HCT116 (cell line): Measurements from ENCODE around the gene GNB1. TPM values are rescaled to one million over a fixed set of nuclear protein-coding genes. Genes with fewer than 3 reads are reported as not detected.

Experiments used
- ATAC-seq: fragments of 200-7000 bp; cut with Tn5 transposase; 2 replicates; pipeline ENCODE4 v1.9.1; 2020; ENCODE audit warnings: mild to moderate bottlenecking, moderate library complexity
- BruUV-seq: library from RNA; stranded (reverse); fragments of 400-500 nt; replicated peaks from 2 replicates; lab custom pipeline; 2021; lab: Mats Ljungman, UMichigan
- CTCF ChIA-PET: fragments of 300-600 bp; sonication (Branson Sonifier 250); formaldehyde crosslinking; loops from one replicate; lab custom pipeline; 2021; ENCODE audit warnings: antibody characterized with exemption; lab: Charles Lee
- POLR2A ChIA-PET: fragments of 300-600, 350-600 bp; sonication (Branson Sonifier 250); formaldehyde crosslinking; loops from one replicate; lab custom pipeline; 2021; ENCODE audit warnings: antibody characterized with exemption; lab: Charles Lee
- RAD21 ChIA-PET, 2 experiments: fragments of 300-600 bp; sonication (Branson Sonifier 250); formaldehyde crosslinking; loops; one replicate each; lab custom pipeline; 2023; ENCODE audit warnings: low total read pairs in 2 of 2; ENCODE audit not compliant: uncharacterized antibody in 2 of 2, unreplicated experiment in 2 of 2, low non-redundant PET in 1 of 2; lab: Charles Lee
- DNase-seq: peaks from one replicate; pipeline ENCODE4 v3.0.0-alpha.2; 2010; ENCODE audit warnings: low read depth, low spot score
- H2AFZ ChIP-seq: fragments of 200-600 bp; shearing (Covaris generic), sonication (generic); 2 replicates; pipeline ENCODE4 v1.6.1; 2017; ENCODE audit warnings: low read depth, mixed run types, mixed read lengths, antibody characterized with exemption, low read length; ENCODE audit not compliant: poor library complexity, severe bottlenecking
- H3K27ac ChIP-seq: 2 replicates; pipeline ENCODE4 v1.5.1; 2012; ENCODE audit warnings: low read depth, low read length
- H3K27me3 ChIP-seq: fragments of 200-600 bp; sonication (generic); 2 replicates; pipeline ENCODE4 v1.6.1; 2016; ENCODE audit warnings: mixed run types, low read length, mixed read lengths; ENCODE audit not compliant: insufficient read depth
- H3K36me3 ChIP-seq, 2 experiments: fragments of 200-500 bp in 1 of 2; fragments of 200-600 bp in 1 of 2; sonication (Bioruptor generic) in 1 of 2; sonication (generic) in 1 of 2; 2 replicates each; pipeline versions ENCODE4 v1.5.1 to v1.6.1; 2014 to 2016; ENCODE audit warnings: low read length in 2 of 2, inconsistent platforms in 1 of 2, mixed read lengths in 1 of 2, mixed run types in 1 of 2; ENCODE audit not compliant: insufficient read depth in 2 of 2, control insufficient read depth in 1 of 2
- H3K4me1 ChIP-seq, 2 experiments: fragments of 200-600 bp in 1 of 2; sonication (generic) in 1 of 2; 2 replicates each; pipeline versions ENCODE4 v1.5.1 to v1.6.1; 2012 to 2017; ENCODE audit warnings: low read length in 2 of 2, inconsistent platforms in 1 of 2, mild to moderate bottlenecking in 1 of 2, mixed read lengths in 1 of 2, mixed run types in 1 of 2, moderate library complexity in 1 of 2; ENCODE audit not compliant: insufficient read depth in 2 of 2, control insufficient read depth in 1 of 2
- H3K4me2 ChIP-seq: fragments of 200-600 bp; sonication (generic); 2 replicates; pipeline ENCODE4 v1.6.1; 2017; ENCODE audit warnings: mixed run types, low read length, mixed read lengths
- H3K4me3 ChIP-seq, 2 experiments: fragments of 200-600 bp in 1 of 2; sonication (generic) in 1 of 2; replicated peaks in 1 of 2; 2 replicates each; pipeline ENCODE4 v1.5.1; 2011 to 2016; ENCODE audit warnings: low read length in 2 of 2, control low read depth in 1 of 2, low read depth in 1 of 2, mild to moderate bottlenecking in 1 of 2, mixed read lengths in 1 of 2, mixed run types in 1 of 2
- H3K79me2 ChIP-seq: fragments of 200-600 bp; sonication (generic); 2 replicates; pipeline ENCODE4 v1.6.1; 2017; ENCODE audit warnings: mild to moderate bottlenecking, mixed run types, low read length, moderate library complexity, mixed read lengths; ENCODE audit not compliant: insufficient read depth
- H3K9ac ChIP-seq: fragments of 200-600 bp; sonication (generic); 2 replicates; pipeline ENCODE4 v1.6.1; 2016; ENCODE audit warnings: low read length, mixed read lengths
- H3K9me2 ChIP-seq: fragments of 200-600 bp; sonication (generic), shearing (Covaris generic); 2 replicates; pipeline ENCODE4 v1.6.1; 2017; ENCODE audit warnings: mixed run types, mild to moderate bottlenecking, moderate library complexity; ENCODE audit not compliant: insufficient read depth
- H3K9me3 ChIP-seq, 2 experiments: fragments of 200-500 bp in 1 of 2; fragments of 200-600 bp in 1 of 2; sonication (Bioruptor generic) in 1 of 2; sonication (generic) in 1 of 2; 2 replicates each; pipeline ENCODE4 v1.6.1; 2014 to 2017; ENCODE audit warnings: low read length in 2 of 2, mixed read lengths in 2 of 2, inconsistent platforms in 1 of 2, low read depth in 1 of 2, mild to moderate bottlenecking in 1 of 2, mixed run types in 1 of 2, moderate library complexity in 1 of 2; ENCODE audit not compliant: control insufficient read depth in 1 of 2, insufficient read depth in 1 of 2
- H4K20me1 ChIP-seq: fragments of 200-600 bp; sonication (generic), shearing (Covaris generic); 2 replicates; pipeline ENCODE4 v1.6.1; 2017; ENCODE audit warnings: mixed run types, mild to moderate bottlenecking, moderate library complexity; ENCODE audit not compliant: insufficient read depth
- CBX3 ChIP-seq: IDR thresholded peaks from 2 replicates; pipeline ENCODE4 v1.6.1; 2012; ENCODE audit warnings: low read depth
- EZH2 ChIP-seq: fragments of 200-600 bp; sonication (generic); IDR thresholded peaks from 2 replicates; pipeline ENCODE4 v1.6.1; 2017; ENCODE audit warnings: antibody characterized with exemption, mixed run types
- EZH2phosphoT487 ChIP-seq: fragments of 200-600 bp; IDR thresholded peaks from 2 replicates; pipeline ENCODE4 v1.6.1; 2018; ENCODE audit warnings: antibody characterized with exemption, borderline replicate concordance
- POLR2A ChIP-seq: IDR thresholded peaks from 2 replicates; pipeline ENCODE4 v1.7.0; 2011; ENCODE audit warnings: borderline replicate concordance; ENCODE audit not compliant: insufficient read depth, insufficient read length; ENCODE audit errors: extremely low read depth
- POLR2AphosphoS5 ChIP-seq: IDR thresholded peaks from 2 replicates; pipeline ENCODE4 v1.6.1; 2011; ENCODE audit warnings: mild to moderate bottlenecking, low read depth, low read length, moderate library complexity
- SIN3A ChIP-seq: IDR thresholded peaks from 2 replicates; pipeline ENCODE4 v1.6.1; 2012; ENCODE audit warnings: low read depth
- SP1 ChIP-seq: IDR thresholded peaks from 2 replicates; pipeline ENCODE4 v1.6.1; 2012; ENCODE audit warnings: low read depth
- ZFX ChIP-seq: fragments of 450-650 bp; IDR thresholded peaks from 2 replicates; pipeline ENCODE4 v1.6.1; 2017
- ZNF274 ChIP-seq: fragments of 200-500 bp; sonication (Bioruptor generic); IDR thresholded peaks from 2 replicates; pipeline ENCODE4 v1.6.1; 2014; ENCODE audit warnings: mild to moderate bottlenecking, low read depth, low read length, inconsistent platforms
- intact Hi-C: fragments of 100-400 bp; cut with micrococcal nuclease; formaldehyde crosslinking; loops from 2 replicates; pipeline ENCODE4 v1.10.0; 2022
- total RNA-seq: library from RNA; stranded (reverse); gene quantifications from one replicate; pipeline ENCODE4 v1.2.1, GENCODE V29; 2021; ENCODE audit not compliant: unreplicated experiment
- TF ChIP-seq, protein P1 (sequence below): IDR thresholded peaks from 2 replicates; pipeline ENCODE4 v1.6.1; 2012
- TF ChIP-seq, protein P2 (sequence below), 3 experiments: fragments of 200-600 bp in 1 of 3; sonication (generic) in 1 of 3; IDR thresholded peaks in 2 of 3; conservative IDR thresholded peaks in 1 of 3; 2 replicates each; pipeline ENCODE4 v1.5.1; 2012 to 2017; ENCODE audit warnings: low read depth in 2 of 3, low read length in 2 of 3, antibody characterized with exemption in 1 of 3, borderline replicate concordance in 1 of 3, control low read depth in 1 of 3, mild to moderate bottlenecking in 1 of 3, mixed read lengths in 1 of 3, mixed run types in 1 of 3, moderate library complexity in 1 of 3; ENCODE audit not compliant: insufficient read depth in 1 of 3
- TF ChIP-seq, protein P3 (sequence below): IDR thresholded peaks from 2 replicates; pipeline ENCODE4 v1.6.1; 2012

GNB1 gene
- total RNA-seq, 1 experiment from 2014 or later, result 371 TPM

DNA sequence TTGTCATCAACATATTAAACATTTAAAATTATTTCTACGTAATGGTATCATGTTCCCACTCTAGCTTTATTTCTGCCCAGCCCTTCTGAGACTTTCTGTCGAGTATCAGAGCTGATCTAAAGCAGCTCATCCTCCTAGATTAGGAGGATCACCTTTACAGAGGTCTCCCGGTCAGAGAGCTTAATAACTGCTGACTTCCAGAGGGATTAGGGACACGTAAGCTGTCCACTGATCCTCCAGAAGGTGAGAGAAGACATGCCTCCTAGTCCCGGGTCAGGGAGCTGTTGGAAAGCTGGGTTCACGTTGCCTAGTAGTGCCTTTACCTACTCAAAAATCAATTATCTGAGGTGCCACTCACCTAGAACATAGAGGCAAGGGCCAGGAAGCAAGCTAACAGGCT is 81.4 kb downstream of the GNB1 start:
- no peaks in the 10 kb centered on the region for H3K9me2 ChIP-seq
- ChIA-PET CTCF (no interaction called here), RAD21 (no interaction called here), POLR2A (no interaction called here)
- no peak overlapping the region for H3K27ac ChIP-seq
- TF ChIP-seq SIN3A (no peak), ZNF274 (no peak), SP1 (no peak), EZH2phosphoT487 (no peak), CBX3 (no peak), POLR2A (no peak), POLR2AphosphoS5 (no peak), ZFX (no peak), EZH2 (no peak)
- TF ChIP-seq, protein P1, sequence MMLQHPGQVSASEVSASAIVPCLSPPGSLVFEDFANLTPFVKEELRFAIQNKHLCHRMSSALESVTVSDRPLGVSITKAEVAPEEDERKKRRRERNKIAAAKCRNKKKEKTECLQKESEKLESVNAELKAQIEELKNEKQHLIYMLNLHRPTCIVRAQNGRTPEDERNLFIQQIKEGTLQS, result no peak
- TF ChIP-seq, protein P2, sequence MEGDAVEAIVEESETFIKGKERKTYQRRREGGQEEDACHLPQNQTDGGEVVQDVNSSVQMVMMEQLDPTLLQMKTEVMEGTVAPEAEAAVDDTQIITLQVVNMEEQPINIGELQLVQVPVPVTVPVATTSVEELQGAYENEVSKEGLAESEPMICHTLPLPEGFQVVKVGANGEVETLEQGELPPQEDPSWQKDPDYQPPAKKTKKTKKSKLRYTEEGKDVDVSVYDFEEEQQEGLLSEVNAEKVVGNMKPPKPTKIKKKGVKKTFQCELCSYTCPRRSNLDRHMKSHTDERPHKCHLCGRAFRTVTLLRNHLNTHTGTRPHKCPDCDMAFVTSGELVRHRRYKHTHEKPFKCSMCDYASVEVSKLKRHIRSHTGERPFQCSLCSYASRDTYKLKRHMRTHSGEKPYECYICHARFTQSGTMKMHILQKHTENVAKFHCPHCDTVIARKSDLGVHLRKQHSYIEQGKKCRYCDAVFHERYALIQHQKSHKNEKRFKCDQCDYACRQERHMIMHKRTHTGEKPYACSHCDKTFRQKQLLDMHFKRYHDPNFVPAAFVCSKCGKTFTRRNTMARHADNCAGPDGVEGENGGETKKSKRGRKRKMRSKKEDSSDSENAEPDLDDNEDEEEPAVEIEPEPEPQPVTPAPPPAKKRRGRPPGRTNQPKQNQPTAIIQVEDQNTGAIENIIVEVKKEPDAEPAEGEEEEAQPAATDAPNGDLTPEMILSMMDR (IDR thresholded peaks at IDR 0.05 in 2 of 3, conservative IDR thresholded peaks at IDR 0.05 in 1 of 3; ENCODE audit: borderline replicate concordance in 1 of 3, insufficient read depth in 1 of 3, low read depth in 2 of 3, low read length in 2 of 3), result no peak
- TF ChIP-seq, protein P3, sequence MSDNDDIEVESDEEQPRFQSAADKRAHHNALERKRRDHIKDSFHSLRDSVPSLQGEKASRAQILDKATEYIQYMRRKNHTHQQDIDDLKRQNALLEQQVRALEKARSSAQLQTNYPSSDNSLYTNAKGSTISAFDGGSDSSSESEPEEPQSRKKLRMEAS, result no peak
- no peaks in the 10 kb centered on the region for H3K4me1 ChIP-seq
- no peaks in the 10 kb centered on the region for H3K27me3 ChIP-seq
- intact Hi-C loops, result no loop called here
- no peak overlapping the region for H2AFZ ChIP-seq
- H3K4me2 ChIP-seq, result no peak overlapping the region
- BruUV-seq, result no TSS peak
- H3K9me3 ChIP-seq, result no peaks in the 10 kb centered on the region
- DNase-seq, result no peak
- H4K20me1 ChIP-seq, result no peaks in the 10 kb centered on the region
- H3K9ac ChIP-seq, result no peak overlapping the region
- H3K4me3 ChIP-seq, result no peak overlapping the region
- H3K79me2 ChIP-seq, result peaks cover 29% of the 10 kb centered on the region
- peaks cover 32 to 34% of the 10 kb centered on the region in 2 experiments for H3K36me3 ChIP-seq
- ATAC-seq, result no peak
